PC-3 (cell line): ENCODE measurements around the gene SHF. TPM values are rescaled to one million over a fixed set of nuclear protein-coding genes. Genes with fewer than 3 reads are reported as not detected.

Experiments used
- ATAC-seq: fragments of 200-7000 bp; cut with Tn5 transposase; 2 replicates; pipeline ENCODE4 v1.9.1; 2020; ENCODE audit warnings: mild to moderate bottlenecking, moderate library complexity
- BruUV-seq: library from RNA; stranded (reverse); fragments of 400-500 nt; replicated peaks from 2 replicates; lab custom pipeline; 2021; lab: Mats Ljungman, UMichigan
- CTCF ChIA-PET: fragments of 300-600 bp; sonication (Branson Sonifier 250); formaldehyde crosslinking; loops from one replicate; lab custom pipeline; 2022; ENCODE audit warnings: antibody characterized with exemption; lab: Charles Lee
- POLR2A ChIA-PET: fragments of 300-600 bp; sonication (Branson Sonifier 250); formaldehyde crosslinking; loops from one replicate; lab custom pipeline; 2022; ENCODE audit warnings: antibody characterized with exemption; ENCODE audit not compliant: unreplicated experiment; lab: Charles Lee
- DNase-seq: peaks from one replicate; pipeline ENCODE4 v3.0.0-alpha.2; 2015
- H2AFZ ChIP-seq: fragments of 300-600 bp; sonication (generic); 2 replicates; pipeline ENCODE4 v1.6.0; 2016; ENCODE audit warnings: antibody characterized with exemption, low read length
- H3F3A ChIP-seq: fragments of 300-600 bp; sonication (generic); one replicate; pipeline ENCODE4 v1.6.0; 2017; ENCODE audit warnings: antibody characterized with exemption, low read length, control low read depth, mild to moderate bottlenecking; ENCODE audit not compliant: unreplicated experiment
- H3K27ac ChIP-seq: fragments of 300-600 bp; sonication (generic); 2 replicates; pipeline ENCODE4 v1.5.1; 2016; ENCODE audit warnings: mild to moderate bottlenecking, low read length
- H3K27me3 ChIP-seq: fragments of 300-600 bp; sonication (generic); 2 replicates; pipeline ENCODE4 v1.6.1; 2016; ENCODE audit warnings: low read length, mixed read lengths
- H3K36me3 ChIP-seq: fragments of 300-600 bp; sonication (generic); 2 replicates; pipeline ENCODE4 v1.6.1; 2016; ENCODE audit warnings: low read depth, mixed run types, low read length, mixed read lengths
- H3K4me1 ChIP-seq: fragments of 300-600 bp; sonication (generic); 2 replicates; pipeline ENCODE4 v1.5.1; 2016; ENCODE audit warnings: low read length; ENCODE audit not compliant: insufficient read depth
- H3K4me2 ChIP-seq: fragments of 300-600 bp; sonication (generic); 2 replicates; pipeline ENCODE4 v1.6.0; 2016; ENCODE audit warnings: low read length
- H3K4me3 ChIP-seq: fragments of 300-600 bp; sonication (generic); 2 replicates; pipeline ENCODE4 v1.5.1; 2016; ENCODE audit warnings: mild to moderate bottlenecking, low read length, mixed read lengths
- H3K79me2 ChIP-seq: fragments of 300-600 bp; sonication (generic); 2 replicates; pipeline ENCODE4 v1.6.1; 2017; ENCODE audit warnings: low read length, mixed read lengths
- H3K9ac ChIP-seq: fragments of 300-600 bp; sonication (generic); 2 replicates; pipeline ENCODE4 v1.6.0; 2016; ENCODE audit warnings: mild to moderate bottlenecking, low read length
- H3K9me2 ChIP-seq: fragments of 300-600 bp; sonication (generic); replicated peaks from 2 replicates; pipeline ENCODE4 v1.6.1; 2016; ENCODE audit warnings: mixed run types, low read length, mixed read lengths
- H3K9me3 ChIP-seq: fragments of 300-600 bp; sonication (generic); 2 replicates; pipeline ENCODE4 v1.6.1; 2016; ENCODE audit warnings: low read length, mixed read lengths
- H4K20me1 ChIP-seq: fragments of 300-600 bp; sonication (generic); 2 replicates; pipeline ENCODE4 v1.6.1; 2016; ENCODE audit warnings: low read length, mixed read lengths
- EZH2 ChIP-seq: fragments of 300-600 bp; sonication (generic); IDR thresholded peaks from one replicate; pipeline ENCODE4 v1.6.1; 2017; ENCODE audit warnings: antibody characterized with exemption, mild to moderate bottlenecking, low read length; ENCODE audit not compliant: unreplicated experiment
- EZH2phosphoT487 ChIP-seq: fragments of 300-600 bp; sonication (generic); IDR thresholded peaks from 2 replicates; pipeline ENCODE4 v1.6.1; 2018; ENCODE audit warnings: mild to moderate bottlenecking, antibody characterized with exemption, low read length, borderline replicate concordance
- intact Hi-C: fragments of 100-400 bp; cut with micrococcal nuclease; formaldehyde crosslinking; loops from 2 replicates; pipeline ENCODE4 v1.9.0; 2023
- total RNA-seq: library from RNA; depleted of rRNA; stranded (reverse); fragments of >200 nt; gene quantifications from 2 replicates; pipeline ENCODE4 v1.2.3, GENCODE V29; 2014
- TF ChIP-seq, protein P1 (sequence below): fragments of 300-600 bp; sonication (generic); conservative IDR thresholded peaks from 2 replicates; pipeline ENCODE4 v1.5.1; 2017; ENCODE audit warnings: antibody characterized with exemption, low read depth, mild to moderate bottlenecking, low read length

Gene SHF
- total RNA-seq, 1 experiment from 2014 or later, result 1.2 TPM

- Histone ChIP-seq H3F3A (no peaks in the 10 kb centered on the region), H2AFZ (0 out of 2 replicates have a peak overlapping the region, but pooled peaks have one; percentile 7), H3K36me3 (no peaks in the 10 kb centered on the region), H3K4me1 (peaks cover 18% of the 10 kb centered on the region), H3K4me2 (peak overlapping the region; percentile 71), H3K9ac (no peak overlapping the region), H4K20me1 (no peaks in the 10 kb centered on the region), H3K27ac (no peak overlapping the region), H3K9me3 (no peaks in the 10 kb centered on the region), H3K79me2 (no peaks in the 10 kb centered on the region), H3K4me3 (no peak overlapping the region), H3K9me2 (no peaks in the 10 kb centered on the region), H3K27me3 (no peaks in the 10 kb centered on the region)
- ATAC-seq (no peak), DNase-seq (no peak)
- ChIA-PET CTCF (interaction anchor here (0.7 to 1.0 kb wide), 2 partner anchors 31 to 81 kb away, joined by 3 read pairs; no protein-coding TSS in a partner anchor), POLR2A (no interaction called here)
- TF ChIP-seq EZH2phosphoT487 (no peak), EZH2 (no peak)
- TF ChIP-seq, protein P1, sequence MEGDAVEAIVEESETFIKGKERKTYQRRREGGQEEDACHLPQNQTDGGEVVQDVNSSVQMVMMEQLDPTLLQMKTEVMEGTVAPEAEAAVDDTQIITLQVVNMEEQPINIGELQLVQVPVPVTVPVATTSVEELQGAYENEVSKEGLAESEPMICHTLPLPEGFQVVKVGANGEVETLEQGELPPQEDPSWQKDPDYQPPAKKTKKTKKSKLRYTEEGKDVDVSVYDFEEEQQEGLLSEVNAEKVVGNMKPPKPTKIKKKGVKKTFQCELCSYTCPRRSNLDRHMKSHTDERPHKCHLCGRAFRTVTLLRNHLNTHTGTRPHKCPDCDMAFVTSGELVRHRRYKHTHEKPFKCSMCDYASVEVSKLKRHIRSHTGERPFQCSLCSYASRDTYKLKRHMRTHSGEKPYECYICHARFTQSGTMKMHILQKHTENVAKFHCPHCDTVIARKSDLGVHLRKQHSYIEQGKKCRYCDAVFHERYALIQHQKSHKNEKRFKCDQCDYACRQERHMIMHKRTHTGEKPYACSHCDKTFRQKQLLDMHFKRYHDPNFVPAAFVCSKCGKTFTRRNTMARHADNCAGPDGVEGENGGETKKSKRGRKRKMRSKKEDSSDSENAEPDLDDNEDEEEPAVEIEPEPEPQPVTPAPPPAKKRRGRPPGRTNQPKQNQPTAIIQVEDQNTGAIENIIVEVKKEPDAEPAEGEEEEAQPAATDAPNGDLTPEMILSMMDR, result no peak
- intact Hi-C loops, result no loop called here
- BruUV-seq, result no TSS peak
Measured at GRCh38 chr15:45149060-45149459, 38.7 kb downstream of the SHF start.

DNA sequence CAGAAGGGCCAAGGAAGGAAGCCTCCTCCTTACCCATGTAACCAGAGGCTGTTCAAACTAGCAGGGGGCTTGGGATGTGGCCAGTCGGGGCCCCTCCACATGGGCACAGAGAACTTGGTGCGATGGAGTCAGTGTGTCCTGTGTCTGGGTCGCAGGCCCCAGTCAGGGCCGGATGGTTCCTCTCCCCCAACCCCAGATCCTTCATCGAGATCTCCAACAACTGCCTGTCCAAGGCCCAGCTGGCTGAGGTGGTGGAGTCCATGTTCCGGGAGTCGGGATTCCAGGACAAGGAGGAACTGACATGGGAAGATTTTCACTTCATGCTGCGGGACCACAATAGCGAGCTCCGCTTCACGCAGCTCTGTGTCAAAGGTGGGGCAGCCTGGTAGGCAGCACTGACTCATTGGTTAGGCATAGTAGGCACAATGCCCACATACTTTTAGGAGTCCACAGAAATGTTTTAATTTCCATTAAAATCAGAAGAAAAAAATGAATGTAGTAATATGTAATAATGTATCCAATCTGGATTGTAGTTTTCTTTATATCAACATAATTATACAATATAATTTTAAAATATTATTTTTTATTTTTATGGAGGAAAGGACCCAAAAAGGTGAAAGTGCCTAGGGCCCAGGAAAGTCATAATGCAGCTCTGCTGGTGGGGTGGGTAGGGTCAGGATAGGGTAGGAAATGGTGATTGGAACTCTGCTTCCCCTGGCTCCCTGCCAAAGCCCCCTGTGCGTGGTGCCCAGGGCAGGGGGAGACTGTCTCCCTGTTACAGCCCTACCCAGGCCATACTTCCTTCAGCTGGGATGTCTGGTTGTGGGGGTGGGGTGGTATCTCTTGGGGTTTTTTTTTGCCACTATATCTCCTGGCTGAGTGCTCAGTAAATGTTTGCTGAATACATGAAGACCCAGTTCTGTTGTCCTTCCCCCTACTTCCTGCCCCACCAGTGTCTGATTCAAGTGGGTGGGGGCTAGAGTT is 39.4 kb downstream of the SHF start:
- DNase-seq (peak; percentile 71), ATAC-seq (peak; percentile 82)
- POLR2A ChIA-PET, result no interaction called here
- Histone ChIP-seq H3K4me3 (no peak overlapping the region), H3K9ac (no peak overlapping the region), H3K9me2 (no peaks in the 10 kb centered on the region), H3K36me3 (no peaks in the 10 kb centered on the region), H4K20me1 (no peaks in the 10 kb centered on the region), H3F3A (no peaks in the 10 kb centered on the region), H3K4me2 (peak overlapping the region; percentile 71), H3K27me3 (no peaks in the 10 kb centered on the region), H3K4me1 (peaks cover 18% of the 10 kb centered on the region), H3K9me3 (no peaks in the 10 kb centered on the region), H3K27ac (no peak overlapping the region; the same call in 1 of the 2 replicates), H3K79me2 (no peaks in the 10 kb centered on the region), H2AFZ (peak overlapping the region; percentile 33; the same call in 1 of the 2 replicates)
- no peak for TF ChIP-seq EZH2phosphoT487
- TF ChIP-seq EZH2, result no peak
- TF ChIP-seq, protein P1, result no peak
- CTCF ChIA-PET, result interaction anchor here (0.6 to 1.0 kb wide), 6 partner anchors 14 to 50 kb away, joined by 3 to 6 read pairs (median 4); no protein-coding TSS in a partner anchor
- no TSS peak for BruUV-seq
- intact Hi-C loops, result no loop called here
